Panc1 (cell line): ENCODE results near the gene NTRK2.

Experiments used
- CTCF ChIP-seq: fragments of 450-650 bp; IDR thresholded peaks from 2 replicates; pipeline ENCODE4 v1.5.1; 2017; ENCODE audit warnings: mild to moderate bottlenecking
- SIN3A ChIP-seq: IDR thresholded peaks from 2 replicates; pipeline ENCODE4 v1.6.1; 2012; ENCODE audit warnings: low read depth, mild to moderate bottlenecking, low read length, moderate library complexity, borderline replicate concordance; ENCODE audit not compliant: insufficient read depth
- TF ChIP-seq, protein P1 (sequence below), 2 experiments: IDR thresholded peaks; 2 replicates each; pipeline ENCODE4 v1.6.1; 2011 to 2012; ENCODE audit warnings: low read depth in 2 of 2, control low read depth in 1 of 2, low read length in 1 of 2, mild to moderate bottlenecking in 1 of 2, moderate library complexity in 1 of 2; ENCODE audit not compliant: insufficient read depth in 1 of 2

DNA sequence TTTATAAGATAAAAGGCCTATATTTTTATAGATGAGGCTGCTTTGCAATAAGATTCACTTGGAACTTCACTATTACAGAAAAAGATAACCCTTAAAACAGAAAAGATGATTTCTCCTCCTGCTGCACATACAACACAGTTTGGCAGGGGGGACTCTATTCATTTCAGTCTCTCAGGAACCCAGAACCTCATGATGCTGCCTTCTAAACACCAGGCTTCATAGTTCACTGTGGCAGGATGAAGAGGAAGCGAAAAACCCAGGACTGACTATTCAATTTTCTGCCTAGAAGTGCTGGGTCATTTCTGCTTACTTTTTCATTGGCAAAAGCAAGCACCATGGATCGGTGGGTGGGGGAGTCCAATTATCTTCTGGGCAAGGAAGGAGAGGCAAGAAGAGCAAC lies 179.5 kb downstream of the NTRK2 start:
- no peak for TF ChIP-seq CTCF
- TF ChIP-seq SIN3A, result no peak
- TF ChIP-seq, protein P1, sequence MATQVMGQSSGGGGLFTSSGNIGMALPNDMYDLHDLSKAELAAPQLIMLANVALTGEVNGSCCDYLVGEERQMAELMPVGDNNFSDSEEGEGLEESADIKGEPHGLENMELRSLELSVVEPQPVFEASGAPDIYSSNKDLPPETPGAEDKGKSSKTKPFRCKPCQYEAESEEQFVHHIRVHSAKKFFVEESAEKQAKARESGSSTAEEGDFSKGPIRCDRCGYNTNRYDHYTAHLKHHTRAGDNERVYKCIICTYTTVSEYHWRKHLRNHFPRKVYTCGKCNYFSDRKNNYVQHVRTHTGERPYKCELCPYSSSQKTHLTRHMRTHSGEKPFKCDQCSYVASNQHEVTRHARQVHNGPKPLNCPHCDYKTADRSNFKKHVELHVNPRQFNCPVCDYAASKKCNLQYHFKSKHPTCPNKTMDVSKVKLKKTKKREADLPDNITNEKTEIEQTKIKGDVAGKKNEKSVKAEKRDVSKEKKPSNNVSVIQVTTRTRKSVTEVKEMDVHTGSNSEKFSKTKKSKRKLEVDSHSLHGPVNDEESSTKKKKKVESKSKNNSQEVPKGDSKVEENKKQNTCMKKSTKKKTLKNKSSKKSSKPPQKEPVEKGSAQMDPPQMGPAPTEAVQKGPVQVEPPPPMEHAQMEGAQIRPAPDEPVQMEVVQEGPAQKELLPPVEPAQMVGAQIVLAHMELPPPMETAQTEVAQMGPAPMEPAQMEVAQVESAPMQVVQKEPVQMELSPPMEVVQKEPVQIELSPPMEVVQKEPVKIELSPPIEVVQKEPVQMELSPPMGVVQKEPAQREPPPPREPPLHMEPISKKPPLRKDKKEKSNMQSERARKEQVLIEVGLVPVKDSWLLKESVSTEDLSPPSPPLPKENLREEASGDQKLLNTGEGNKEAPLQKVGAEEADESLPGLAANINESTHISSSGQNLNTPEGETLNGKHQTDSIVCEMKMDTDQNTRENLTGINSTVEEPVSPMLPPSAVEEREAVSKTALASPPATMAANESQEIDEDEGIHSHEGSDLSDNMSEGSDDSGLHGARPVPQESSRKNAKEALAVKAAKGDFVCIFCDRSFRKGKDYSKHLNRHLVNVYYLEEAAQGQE (IDR thresholded peaks at IDR 0.05; ENCODE audit: insufficient read depth in 1 of 2, low read depth in 2 of 2, low read length in 1 of 2), result no peak
